SK-N-DZ (cell line): ENCODE measurements around the gene PDK2.

Source experiments
- DNase-seq: peaks from one replicate; pipeline ENCODE4 v3.0.0-alpha.2; 2015; ENCODE audit warnings: low spot score

The PDK2 gene

DNA sequence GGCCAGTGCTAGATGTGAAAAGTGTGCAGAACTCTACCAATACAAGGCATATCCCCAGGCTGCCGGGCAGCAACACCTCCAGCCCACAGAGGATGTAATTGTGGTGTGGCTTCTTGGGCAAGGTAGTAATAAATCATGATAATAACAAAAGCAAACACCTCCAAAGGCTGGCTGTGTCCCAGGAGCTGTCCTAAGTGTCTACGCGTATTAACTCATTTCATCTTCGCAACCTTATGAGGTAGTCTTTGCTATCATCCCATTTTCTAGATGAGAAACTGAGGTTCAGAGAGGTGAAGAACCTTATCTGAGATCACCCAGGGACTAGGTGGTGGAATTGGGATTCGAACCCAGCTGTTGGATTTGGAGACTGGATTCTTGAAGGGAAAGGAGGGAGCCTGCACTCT lies 5.3 kb downstream of the PDK2 start:
- no peak for DNase-seq

DNA sequence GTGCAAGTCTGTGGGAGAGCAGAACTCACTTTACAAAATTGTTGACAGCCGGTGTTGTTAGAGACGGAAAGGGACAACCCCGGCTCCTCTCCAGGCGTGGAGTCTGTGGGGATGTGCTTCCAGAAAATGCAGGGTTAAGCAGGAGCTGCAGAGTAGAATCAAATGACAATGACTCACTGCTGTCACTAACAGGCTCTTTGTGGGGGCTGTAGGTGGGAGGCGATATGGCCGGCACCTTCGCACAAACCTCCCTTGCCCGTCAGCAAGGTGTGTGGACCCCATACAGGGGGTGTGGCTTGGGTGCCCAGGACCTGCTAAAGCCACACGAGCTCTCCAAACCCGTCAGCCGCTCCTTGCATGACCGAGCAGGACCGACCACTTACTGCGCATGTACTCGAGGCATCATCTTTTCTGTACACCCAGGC lies 5.8 kb downstream of the PDK2 start:
- no peak for DNase-seq

DNA sequence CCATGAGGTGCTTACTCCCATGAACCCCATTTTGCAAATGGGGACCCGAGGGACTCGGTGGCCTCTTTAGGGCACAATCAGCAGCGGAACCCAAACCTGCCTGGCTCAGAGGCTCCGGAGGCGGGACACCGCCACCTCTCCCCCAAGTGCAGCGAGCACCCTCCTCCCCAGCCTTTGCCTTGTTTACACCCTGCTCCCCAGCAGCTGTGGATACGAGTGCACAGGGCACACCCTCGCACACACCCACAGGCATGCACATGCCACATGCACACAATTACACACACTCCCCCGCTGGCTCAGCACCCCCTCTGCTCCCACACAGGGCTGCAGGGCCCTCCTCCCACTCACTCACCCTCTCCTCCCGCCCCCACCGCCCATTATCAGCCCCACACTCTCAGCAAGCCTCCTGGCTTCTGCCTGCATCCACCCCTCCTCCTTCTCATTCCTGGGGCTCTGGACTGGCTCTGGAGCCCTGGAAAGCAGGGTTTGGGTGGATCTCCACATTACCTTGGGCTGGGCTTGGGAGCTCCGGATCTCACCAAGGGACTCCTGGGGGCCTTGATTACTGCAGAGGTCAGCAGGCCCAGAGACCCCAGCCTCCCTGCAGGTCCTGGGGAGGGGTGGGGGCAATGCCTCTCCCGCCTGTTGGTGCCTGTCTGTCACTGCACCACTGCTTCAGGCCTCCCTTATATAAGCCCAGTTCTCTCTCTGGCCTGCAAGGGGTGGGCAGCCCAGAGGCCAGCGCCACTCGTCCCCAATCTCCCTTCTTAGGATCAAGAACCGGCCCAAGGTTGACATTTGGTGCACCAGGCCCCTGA lies 6.4 kb downstream of the PDK2 start:
- DNase-seq: peak; percentile 58

DNA sequence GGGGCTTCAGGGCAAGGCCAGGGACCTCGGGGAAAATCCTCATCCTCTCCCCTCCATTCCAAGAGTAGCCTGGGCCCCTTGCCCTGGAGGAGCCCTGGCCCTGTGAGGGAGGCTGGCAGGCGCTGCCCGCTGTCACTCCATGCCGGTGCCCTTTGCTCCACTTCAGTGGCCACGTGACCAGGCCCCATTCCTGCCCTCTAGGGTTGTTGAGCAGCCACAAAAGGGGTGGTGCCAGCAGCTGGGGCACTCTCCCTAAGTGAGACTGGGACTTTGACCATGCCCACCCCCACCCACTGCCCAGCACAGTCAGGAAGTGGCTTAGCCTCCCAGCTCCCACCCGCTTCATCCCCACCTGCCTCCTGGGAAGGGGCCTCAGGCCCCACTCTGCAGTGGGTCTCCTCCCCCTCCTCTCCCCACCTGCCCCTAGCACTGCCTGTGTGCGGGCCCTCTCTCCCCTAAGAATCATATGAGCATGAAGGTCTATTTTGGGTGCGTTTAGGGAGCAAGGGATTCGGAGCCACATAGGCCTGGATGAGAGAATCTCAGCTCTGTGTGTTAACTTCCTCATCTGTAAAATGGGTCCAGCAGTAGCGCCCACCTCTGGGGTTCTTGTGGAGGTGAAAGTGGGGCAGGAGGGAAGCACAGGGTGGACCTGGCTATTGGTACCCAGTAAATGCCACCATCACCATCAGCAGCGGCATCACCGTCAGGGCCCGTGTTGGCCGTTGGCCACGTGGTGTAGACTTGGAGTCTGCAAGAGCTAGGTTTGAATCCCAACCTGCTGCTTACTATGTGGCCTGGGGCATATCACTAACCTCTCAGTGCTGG lies 7.2 kb downstream of the PDK2 start:
- DNase-seq: no peak

DNA sequence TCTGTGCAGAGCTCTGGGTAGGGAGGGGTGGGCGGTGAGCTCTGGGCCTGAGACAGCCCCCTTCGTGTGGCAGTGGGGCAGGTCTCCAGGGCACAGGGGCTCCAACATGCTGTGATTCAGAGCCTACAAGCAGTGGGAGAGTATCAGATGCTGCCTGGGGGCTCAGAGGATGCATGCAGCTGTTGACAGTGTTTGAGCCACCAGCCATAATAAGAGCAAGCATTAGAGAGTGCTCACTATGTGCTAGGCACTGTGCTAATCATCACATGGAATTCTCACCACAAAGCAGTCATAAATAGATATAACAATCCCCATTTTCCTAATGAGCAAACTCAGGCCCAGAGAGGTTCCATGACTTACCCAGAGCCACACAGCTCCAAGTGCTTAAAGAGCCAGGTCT lies 8.1 kb downstream of the PDK2 start:
- DNase-seq: no peak

GRCh38 chr17:50103941-50104340 lies 8.8 kb downstream of the PDK2 start:
- no peak for DNase-seq

DNA sequence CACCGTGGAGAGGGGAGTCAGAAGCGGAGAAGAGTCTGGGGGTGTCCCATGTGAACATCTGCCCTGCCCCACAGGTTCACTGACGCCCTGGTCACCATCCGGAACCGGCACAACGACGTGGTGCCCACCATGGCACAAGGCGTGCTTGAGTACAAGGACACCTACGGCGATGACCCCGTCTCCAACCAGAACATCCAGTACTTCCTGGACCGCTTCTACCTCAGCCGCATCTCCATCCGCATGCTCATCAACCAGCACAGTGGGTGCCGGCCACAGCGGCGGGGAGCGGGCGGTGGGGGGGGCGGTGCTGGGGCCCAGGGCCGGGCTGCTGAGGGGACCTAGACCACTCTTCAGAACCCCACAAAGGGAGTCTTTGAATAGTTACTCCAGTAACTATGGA lies 10.7 kb downstream of the PDK2 start:
- no peak for DNase-seq

DNA sequence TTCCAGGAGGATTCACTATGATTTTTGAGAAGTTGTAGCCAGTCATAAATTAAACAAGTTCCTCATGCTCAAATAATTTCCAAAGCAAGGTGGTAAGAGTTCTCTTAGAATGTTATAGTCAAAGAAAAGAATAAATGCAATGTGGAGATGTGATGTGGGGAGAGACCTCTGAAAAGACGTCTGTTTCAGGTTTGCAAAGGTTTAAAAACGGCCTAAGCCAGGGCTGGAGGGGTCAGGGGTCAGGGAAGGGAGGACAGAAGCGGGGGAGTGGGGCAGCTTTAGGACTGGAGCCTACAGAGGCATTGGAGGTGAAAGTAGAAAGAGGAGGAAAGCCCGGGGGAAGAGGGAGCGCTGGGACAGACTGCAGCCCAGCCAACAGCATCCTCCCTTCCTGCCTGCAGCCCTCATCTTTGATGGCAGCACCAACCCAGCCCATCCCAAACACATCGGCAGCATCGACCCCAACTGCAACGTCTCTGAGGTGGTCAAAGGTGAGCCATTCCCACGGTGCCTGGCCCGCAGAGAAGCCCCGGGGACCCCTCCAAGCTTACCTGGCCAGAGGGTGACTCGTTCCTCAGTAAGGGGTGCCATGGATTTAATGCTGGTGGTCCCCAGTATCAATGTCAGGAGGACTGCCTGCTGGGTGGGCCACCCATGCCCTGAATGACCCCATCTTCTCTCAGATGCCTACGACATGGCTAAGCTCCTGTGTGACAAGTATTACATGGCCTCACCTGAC lies 11.4 kb downstream of the PDK2 start:
- no peak for DNase-seq

GRCh38 chr17:50107790-50108414 lies 12.8 kb downstream of the PDK2 start:
- DNase-seq: no peak

DNA sequence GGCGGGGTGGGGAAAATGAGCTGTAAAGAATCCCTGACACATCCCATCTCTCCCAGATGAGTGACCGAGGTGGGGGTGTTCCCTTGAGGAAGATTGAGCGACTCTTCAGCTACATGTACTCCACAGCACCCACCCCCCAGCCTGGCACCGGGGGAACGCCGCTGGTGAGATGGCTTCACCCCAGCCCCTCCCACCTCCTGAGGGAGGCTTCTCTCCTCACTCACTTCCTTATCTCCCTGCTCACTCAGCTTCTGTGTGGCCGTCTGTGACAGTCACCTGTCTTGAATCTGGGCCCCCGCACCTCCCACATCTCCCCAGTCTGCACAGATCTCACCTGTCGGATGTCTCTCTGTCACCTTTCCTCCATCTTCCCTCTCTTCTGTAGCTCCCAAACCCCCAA lies 13.4 kb downstream of the PDK2 start:
- DNase-seq: no peak

- no peak for DNase-seq
These were observed 14.1 kb downstream of the PDK2 start for GRCh38 chr17:50109207-50109606.

- no peak for DNase-seq
These were observed 14.6 kb downstream of the PDK2 start for GRCh38 chr17:50109785-50110184.

GRCh38 chr17:50110591-50111349 lies 15.6 kb downstream of the PDK2 start:
- DNase-seq: no peak

GRCh38 chr17:50111673-50112655 lies 16.8 kb downstream of the PDK2 start:
- DNase-seq: peak; percentile 49

DNA sequence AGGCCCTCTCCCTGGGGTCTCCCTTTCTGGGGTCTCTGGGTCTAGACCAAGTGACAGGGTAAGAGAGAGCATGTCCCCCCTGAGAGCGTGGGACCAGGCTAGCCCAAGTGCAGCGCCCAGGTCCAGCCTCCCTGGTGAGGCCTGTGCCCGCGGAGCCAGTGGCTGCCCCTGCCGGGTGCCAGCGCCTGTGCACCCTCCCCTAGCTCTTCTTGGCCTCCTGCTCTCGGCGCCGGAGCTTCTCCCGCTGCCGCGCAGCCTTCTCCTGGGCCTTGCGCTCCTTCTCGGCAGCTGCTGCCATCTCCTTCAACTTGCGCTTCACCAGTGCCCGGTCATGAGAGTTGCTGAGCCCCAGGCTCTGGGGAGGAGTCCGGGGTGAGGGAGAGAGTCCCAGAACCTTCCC lies 17.5 kb downstream of the PDK2 start:
- no peak for DNase-seq

GRCh38 chr17:50113624-50114320 lies 18.6 kb downstream of the PDK2 start:
- no peak for DNase-seq

DNA sequence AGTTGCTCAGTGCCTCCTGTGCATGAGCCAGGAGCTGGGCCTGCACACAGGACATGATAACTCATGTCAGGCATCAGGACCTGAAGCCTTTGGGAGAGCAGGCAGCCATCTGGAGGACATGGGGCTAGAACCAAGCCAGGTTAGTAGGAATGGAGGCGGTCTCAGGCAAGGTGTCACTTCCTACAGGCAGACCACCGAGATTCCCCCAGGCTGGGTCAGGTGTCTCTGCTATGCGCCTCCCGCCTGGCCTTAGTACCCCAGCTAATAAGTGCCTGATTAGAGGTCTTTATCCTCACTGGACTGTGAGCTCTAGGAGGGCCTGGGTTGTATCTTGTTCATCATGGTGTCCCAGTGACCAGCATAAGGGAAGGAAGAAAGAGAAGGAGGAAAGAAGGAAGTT lies 19.2 kb downstream of the PDK2 start:
- DNase-seq: no peak

DNA sequence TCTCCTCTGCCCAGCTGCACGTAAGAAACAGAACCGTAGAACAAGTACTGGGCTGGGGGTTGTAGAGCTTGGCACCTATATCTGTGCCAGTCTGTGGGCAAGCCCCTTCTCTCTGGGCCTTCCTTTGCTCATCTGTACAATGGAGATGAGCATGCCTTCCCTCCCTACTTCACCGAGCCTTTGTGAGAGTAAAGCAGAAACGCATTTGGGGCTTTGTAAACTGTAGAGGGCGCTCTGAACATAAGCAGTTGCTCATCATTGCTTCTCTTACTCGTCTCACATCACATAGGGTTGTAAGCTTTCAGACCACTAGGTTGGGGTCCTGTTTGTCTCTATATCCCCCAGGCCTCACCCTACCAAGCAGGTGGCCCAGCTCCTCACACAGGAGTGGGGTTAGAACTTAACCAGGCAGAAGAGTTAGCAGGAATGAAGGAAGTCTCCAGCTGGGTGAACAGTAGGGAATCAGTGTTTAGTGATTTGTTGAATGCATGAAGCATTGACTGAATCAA lies 19.8 kb downstream of the PDK2 start:
- no peak for DNase-seq

DNA sequence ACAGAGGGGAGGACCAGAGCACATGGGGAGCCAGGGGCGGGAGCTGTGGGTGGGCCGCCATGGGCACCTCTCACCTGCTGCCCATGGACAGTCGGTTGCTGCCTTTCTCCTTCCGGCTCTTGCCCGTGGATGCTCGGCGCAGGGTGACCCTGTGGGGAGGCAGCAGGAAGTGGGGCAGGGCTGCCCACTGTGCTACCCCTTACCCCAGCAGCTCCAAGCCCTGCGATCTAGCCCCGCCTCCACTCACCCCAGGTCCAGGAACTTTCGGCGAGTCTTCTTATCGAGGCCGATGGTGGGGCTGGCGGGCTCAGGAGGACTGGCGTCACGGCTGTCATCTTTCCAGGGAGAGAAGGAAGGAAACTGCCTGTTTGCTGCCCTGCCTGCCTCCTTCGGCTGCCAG lies 20.6 kb downstream of the PDK2 start:
- no peak for DNase-seq
